Nephron progenitor cell (in vitro differentiated cells): ENCODE measurements around the gene GPAT3.

Source experiments
- DNase-seq: peaks from one replicate; pipeline ENCODE4 v3.0.0; 2021
- H3K27ac Mint-ChIP-seq: 2 replicates; pipeline ENCODE4 v1.8.0; 2021; ENCODE audit warnings: mild to moderate bottlenecking, moderate library complexity, mixed read lengths
- H3K27me3 Mint-ChIP-seq: 2 replicates; pipeline ENCODE4 v1.8.0; 2021; ENCODE audit warnings: mild to moderate bottlenecking, low read depth, mixed read lengths; ENCODE audit not compliant: poor library complexity
- H3K36me3 Mint-ChIP-seq: 2 replicates; pipeline ENCODE4 v1.8.0; 2021; ENCODE audit warnings: low read depth, mixed read lengths
- H3K4me1 Mint-ChIP-seq: 2 replicates; pipeline ENCODE4 v1.8.0; 2021; ENCODE audit warnings: mixed read lengths
- H3K4me3 Mint-ChIP-seq: 2 replicates; pipeline ENCODE4 v1.8.0; 2021; ENCODE audit warnings: mild to moderate bottlenecking, moderate library complexity, mixed read lengths
- H3K9me3 Mint-ChIP-seq: 2 replicates; pipeline ENCODE4 v1.8.0; 2021; ENCODE audit warnings: mild to moderate bottlenecking, moderate library complexity, mixed read lengths
- CTCF ChIP-seq: fragments of 200-600 bp; sonication (generic); IDR thresholded peaks from 2 replicates; pipeline ENCODE4 v1.5.0; 2021; ENCODE audit warnings: antibody characterized with exemption

Gene GPAT3

GRCh38 chr4:83542225-83542624 is 6.3 kb downstream of the GPAT3 start:
- Mint-ChIP-seq H3K9me3 (no peaks in the 10 kb centered on the region), H3K36me3 (no peaks in the 10 kb centered on the region), H3K27ac (no peak overlapping the region), H3K4me1 (peaks cover 16% of the 10 kb centered on the region), H3K27me3 (peaks cover 30% of the 10 kb centered on the region), H3K4me3 (no peak overlapping the region)
- no peak for DNase-seq
- no peak for TF ChIP-seq CTCF

- no peaks in the 10 kb centered on the region for H3K27me3 Mint-ChIP-seq
- H3K9me3 Mint-ChIP-seq = no peaks in the 10 kb centered on the region
- no peak for DNase-seq
Measured at GRCh38 chr4:83546786-83547185, 10.9 kb downstream of the GPAT3 start.

GRCh38 chr4:83548151-83548905 is 12.4 kb downstream of the GPAT3 start:
- Mint-ChIP-seq H3K4me1 (peaks cover 27% of the 10 kb centered on the region), H3K36me3 (no peaks in the 10 kb centered on the region), H3K4me3 (no peak overlapping the region), H3K9me3 (no peaks in the 10 kb centered on the region), H3K27me3 (no peaks in the 10 kb centered on the region), H3K27ac (no peak overlapping the region)
- no peak for DNase-seq
- TF ChIP-seq CTCF = no peak

More at GRCh38 chr4:83546786-83547185, 10.9 kb downstream of the GPAT3 start:
- peaks cover 16% of the 10 kb centered on the region for H3K4me1 Mint-ChIP-seq
- H3K4me3 Mint-ChIP-seq = no peak overlapping the region
- no peak for TF ChIP-seq CTCF
- no peak overlapping the region for H3K27ac Mint-ChIP-seq
- H3K36me3 Mint-ChIP-seq = no peaks in the 10 kb centered on the region

- peaks cover 30% of the 10 kb centered on the region for H3K4me1 Mint-ChIP-seq
- DNase-seq = no peak
- H3K36me3 Mint-ChIP-seq = no peaks in the 10 kb centered on the region
- H3K27me3 Mint-ChIP-seq = peaks cover 3% of the 10 kb centered on the region
- H3K27ac Mint-ChIP-seq = no peak overlapping the region
- H3K4me3 Mint-ChIP-seq = no peak overlapping the region
- TF ChIP-seq CTCF = no peak
- H3K9me3 Mint-ChIP-seq = no peaks in the 10 kb centered on the region
Measured at GRCh38 chr4:83552083-83552482, 16.2 kb downstream of the GPAT3 start.

- peaks cover 30% of the 10 kb centered on the region for H3K4me1 Mint-ChIP-seq
- peaks cover 3% of the 10 kb centered on the region for H3K27me3 Mint-ChIP-seq
- no peak for TF ChIP-seq CTCF
- no peak for DNase-seq
- no peaks in the 10 kb centered on the region for H3K36me3 Mint-ChIP-seq
- H3K27ac Mint-ChIP-seq = peak overlapping the region; percentile 73
- no peak overlapping the region for H3K4me3 Mint-ChIP-seq
- no peaks in the 10 kb centered on the region for H3K9me3 Mint-ChIP-seq
Measured at GRCh38 chr4:83552924-83553323, 17.0 kb downstream of the GPAT3 start.
